ENCODE data around the gene ZFPL1. TPM values are rescaled to one million over a fixed set of nuclear protein-coding genes. Genes with fewer than 3 reads are reported as not detected.
A peak's percentile ranks its signal among the peaks of the same experiment; 100 is the strongest.

ZFPL1 gene
- total and polyA plus RNA-seq, 9 of the 15 experiments (the other 6 are each of a cell fraction or from before 2014, with no cell fraction given), result 3.7 to 37.5 (median 22.7) TPM

- no peak for TF ChIP-seq STAT5A (IDR thresholded peaks at IDR 0.05; ENCODE audit: borderline replicate concordance, low read length)
- no peak for TF ChIP-seq CCAR2 (IDR thresholded peaks at IDR 0.05; ENCODE audit: low read depth, low read length)
- TF ChIP-seq SNIP1 (IDR thresholded peaks at IDR 0.05; ENCODE audit: low read depth), result no peak
- no peak for TF ChIP-seq SRSF7 (optimal IDR thresholded peaks at IDR 0.05; ENCODE audit: low read depth, low read length)
- TF ChIP-seq PKNOX1 (IDR thresholded peaks at IDR 0.05), result no peak; the same call in 1 of the 2 replicates
- TF ChIP-seq, protein P1, sequence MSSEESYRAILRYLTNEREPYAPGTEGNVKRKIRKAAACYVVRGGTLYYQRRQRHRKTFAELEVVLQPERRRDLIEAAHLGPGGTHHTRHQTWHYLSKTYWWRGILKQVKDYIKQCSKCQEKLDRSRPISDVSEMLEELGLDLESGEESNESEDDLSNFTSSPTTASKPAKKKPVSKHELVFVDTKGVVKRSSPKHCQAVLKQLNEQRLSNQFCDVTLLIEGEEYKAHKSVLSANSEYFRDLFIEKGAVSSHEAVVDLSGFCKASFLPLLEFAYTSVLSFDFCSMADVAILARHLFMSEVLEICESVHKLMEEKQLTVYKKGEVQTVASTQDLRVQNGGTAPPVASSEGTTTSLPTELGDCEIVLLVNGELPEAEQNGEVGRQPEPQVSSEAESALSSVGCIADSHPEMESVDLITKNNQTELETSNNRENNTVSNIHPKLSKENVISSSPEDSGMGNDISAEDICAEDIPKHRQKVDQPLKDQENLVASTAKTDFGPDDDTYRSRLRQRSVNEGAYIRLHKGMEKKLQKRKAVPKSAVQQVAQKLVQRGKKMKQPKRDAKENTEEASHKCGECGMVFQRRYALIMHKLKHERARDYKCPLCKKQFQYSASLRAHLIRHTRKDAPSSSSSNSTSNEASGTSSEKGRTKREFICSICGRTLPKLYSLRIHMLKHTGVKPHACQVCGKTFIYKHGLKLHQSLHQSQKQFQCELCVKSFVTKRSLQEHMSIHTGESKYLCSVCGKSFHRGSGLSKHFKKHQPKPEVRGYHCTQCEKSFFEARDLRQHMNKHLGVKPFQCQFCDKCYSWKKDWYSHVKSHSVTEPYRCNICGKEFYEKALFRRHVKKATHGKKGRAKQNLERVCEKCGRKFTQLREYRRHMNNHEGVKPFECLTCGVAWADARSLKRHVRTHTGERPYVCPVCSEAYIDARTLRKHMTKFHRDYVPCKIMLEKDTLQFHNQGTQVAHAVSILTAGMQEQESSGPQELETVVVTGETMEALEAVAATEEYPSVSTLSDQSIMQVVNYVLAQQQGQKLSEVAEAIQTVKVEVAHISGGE (CRISPR knock-in tag; IDR thresholded peaks at IDR 0.05), result peak in 1 of 3 experiments; percentile 78; a peak in 2 of 6 replicates
- 0 out of 2 replicates have a peak, but pooled peaks have one; percentile 24 for TF ChIP-seq GTF2F1 (IDR thresholded peaks at IDR 0.05; ENCODE audit: low read depth, low read length)
- no peak for TF ChIP-seq HMG20A (CRISPR knock-in tag; conservative IDR thresholded peaks at IDR 0.05)
- no peak for TF ChIP-seq KAT2B (IDR thresholded peaks at IDR 0.05; ENCODE audit: low read depth, low read length)
- TF ChIP-seq, protein P2, sequence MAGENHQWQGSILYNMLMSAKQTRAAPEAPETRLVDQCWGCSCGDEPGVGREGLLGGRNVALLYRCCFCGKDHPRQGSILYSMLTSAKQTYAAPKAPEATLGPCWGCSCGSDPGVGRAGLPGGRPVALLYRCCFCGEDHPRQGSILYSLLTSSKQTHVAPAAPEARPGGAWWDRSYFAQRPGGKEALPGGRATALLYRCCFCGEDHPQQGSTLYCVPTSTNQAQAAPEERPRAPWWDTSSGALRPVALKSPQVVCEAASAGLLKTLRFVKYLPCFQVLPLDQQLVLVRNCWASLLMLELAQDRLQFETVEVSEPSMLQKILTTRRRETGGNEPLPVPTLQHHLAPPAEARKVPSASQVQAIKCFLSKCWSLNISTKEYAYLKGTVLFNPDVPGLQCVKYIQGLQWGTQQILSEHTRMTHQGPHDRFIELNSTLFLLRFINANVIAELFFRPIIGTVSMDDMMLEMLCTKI (IDR thresholded peaks at IDR 0.05; ENCODE audit: partially characterized antibody), result no peak
- no peak for TF ChIP-seq ZNF79 (CRISPR knock-in tag; IDR thresholded peaks at IDR 0.05; ENCODE audit: low read depth)
- TF ChIP-seq PBX2 (CRISPR knock-in tag; IDR thresholded peaks at IDR 0.05; ENCODE audit: low read depth), result no peak
- TF ChIP-seq PBX2 (tag; conservative IDR thresholded peaks at IDR 0.05; ENCODE audit: low read depth), result no peak
- TF ChIP-seq CBFA2T2 (conservative IDR thresholded peaks at IDR 0.05), result no peak
- TF ChIP-seq XRCC3 (IDR thresholded peaks at IDR 0.05), result no peak
- 0 out of 2 replicates have a peak, but pooled peaks have one; percentile 13 for TF ChIP-seq LARP7 (IDR thresholded peaks at IDR 0.05)
- 0 out of 2 replicates have a peak, but pooled peaks have one; percentile 1 for TF ChIP-seq ZBTB1 (CRISPR knock-in tag; IDR thresholded peaks at IDR 0.05; ENCODE audit: borderline replicate concordance, low read depth)
- TF ChIP-seq ZFX (CRISPR knock-in tag; IDR thresholded peaks at IDR 0.05), result peak; percentile 94
- no peak for TF ChIP-seq XRCC4 (IDR thresholded peaks at IDR 0.05; ENCODE audit: extremely low read depth, insufficient read depth, insufficient read length)
Observed at GRCh38 chr11:65134240-65134951, 50.4 kb downstream of the ZFPL1 start, which contains the start of gene SYVN1 (continued).

All from K562 (cell line).